ENCODE results near the gene GLIS1.

DNA sequence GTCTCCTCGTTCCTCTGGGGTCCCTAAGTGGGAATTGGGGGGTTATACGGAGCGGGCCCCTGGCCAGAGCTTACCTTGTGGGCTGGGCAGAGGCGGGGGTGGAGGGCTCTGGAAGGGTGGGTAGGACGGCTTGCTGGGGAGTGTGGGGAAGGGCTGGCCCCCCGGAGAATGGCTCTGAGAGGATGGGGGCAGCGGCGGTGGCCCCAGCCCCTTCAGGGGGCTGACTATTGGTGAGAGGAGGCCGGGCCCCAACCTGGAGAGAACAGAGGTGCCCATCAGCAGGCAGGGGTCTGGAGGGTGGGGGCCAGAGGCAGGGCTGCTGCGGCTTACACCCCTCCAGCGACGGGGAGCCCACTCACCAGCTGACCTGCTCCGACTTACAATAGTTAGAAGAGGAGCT lies 229.2 kb downstream of the GLIS1 start:
- TF ChIP-seq CTCF (conservative IDR thresholded peaks at IDR 0.05; ENCODE audit: low read depth, low read length) (no peak), EZH2 (IDR thresholded peaks at IDR 0.05; ENCODE audit: borderline replicate concordance, low read depth, low read length, poor library complexity, severe bottlenecking) (no peak)

Measured in A673 (cell line).